HEK293 (cell line): ENCODE results near the gene WNK4.

Source experiments
- CTCF ChIA-PET: fragments of 350-600 bp; formaldehyde crosslinking; extraction: SDS; loops from one replicate; lab custom pipeline; 2021; ENCODE audit warnings: antibody characterized with exemption; lab: Yijun Ruan, JAX
- POLR2A ChIA-PET: fragments of 300-600 bp; formaldehyde crosslinking; extraction: SDS; loops from one replicate; lab custom pipeline; 2020; ENCODE audit warnings: antibody characterized with exemption, inconsistent platforms; lab: Yijun Ruan, JAX
- H3K27ac ChIP-seq: fragments of 200-500 bp; sonication (Bioruptor generic); 2 replicates; pipeline ENCODE4 v1.5.1; 2014; ENCODE audit warnings: low read depth, low read length, control low read depth, inconsistent platforms; ENCODE audit errors: extremely low read depth
- H3K36me3 ChIP-seq, 2 experiments: fragments of 200-500 bp in 1 of 2; sonication (Bioruptor generic) in 1 of 2; 1 replicate in 1 of 2; 2 replicates in 1 of 2; pipeline ENCODE4 v1.5.1; 2014 to 2017; ENCODE audit warnings: inconsistent platforms in 2 of 2, low read length in 2 of 2; ENCODE audit not compliant: control insufficient read depth in 2 of 2, insufficient read depth in 1 of 2
- H3K4me1 ChIP-seq: fragments of 200-500 bp; sonication (Bioruptor generic); 2 replicates; pipeline ENCODE4 v1.5.1; 2014; ENCODE audit warnings: mild to moderate bottlenecking, low read length, inconsistent platforms; ENCODE audit not compliant: control insufficient read depth, insufficient read depth
- H3K4me3 ChIP-seq: 2 replicates; pipeline ENCODE4 v1.5.1; 2011; ENCODE audit warnings: low read depth, mild to moderate bottlenecking, control low read depth, low read length, moderate library complexity
- H3K9me3 ChIP-seq: fragments of 200-500 bp; sonication (Bioruptor generic); 2 replicates; pipeline ENCODE4 v1.5.1; 2014; ENCODE audit warnings: low read depth, low read length, inconsistent platforms; ENCODE audit not compliant: control insufficient read depth, insufficient read depth
- INSM2 ChIP-seq: fragments of 450-650 bp; formaldehyde crosslinking; IDR thresholded peaks from 2 replicates; pipeline ENCODE4 v1.5.1; 2016; ENCODE audit warnings: missing biosample characterization, missing genetic modification characterization
- OSR2 ChIP-seq: fragments of 450-650 bp; formaldehyde crosslinking; IDR thresholded peaks from 2 replicates; pipeline ENCODE4 v1.5.1; 2016; ENCODE audit warnings: missing biosample characterization, missing genetic modification characterization
- SCRT1 ChIP-seq: fragments of 450-650 bp; formaldehyde crosslinking; IDR thresholded peaks from 2 replicates; pipeline ENCODE4 v1.5.1; 2016; ENCODE audit warnings: missing biosample characterization, missing genetic modification characterization, borderline replicate concordance
- ZFP3 ChIP-seq: fragments of 450-650 bp; formaldehyde crosslinking; IDR thresholded peaks from 2 replicates; pipeline ENCODE4 v1.5.1; 2016; ENCODE audit warnings: low read depth, missing biosample characterization, missing genetic modification characterization
- ZNF148 ChIP-seq: fragments of 450-650 bp; formaldehyde crosslinking; IDR thresholded peaks from 2 replicates; pipeline ENCODE4 v1.5.0; 2017; ENCODE audit warnings: missing biosample characterization, missing genetic modification characterization, borderline replicate concordance
- ZNF211 ChIP-seq: fragments of 450-650 bp; formaldehyde crosslinking; IDR thresholded peaks from 2 replicates; pipeline ENCODE4 v1.5.1; 2016; ENCODE audit warnings: low read depth, missing biosample characterization, missing genetic modification characterization
- ZNF530 ChIP-seq: fragments of 450-650 bp; formaldehyde crosslinking; IDR thresholded peaks from 2 replicates; pipeline ENCODE4 v1.5.1; 2016; ENCODE audit warnings: low read depth, missing biosample characterization, missing genetic modification characterization
- ZNF701 ChIP-seq: fragments of 450-650 bp; formaldehyde crosslinking; IDR thresholded peaks from 2 replicates; pipeline ENCODE4 v1.5.1; 2016; ENCODE audit warnings: missing biosample characterization, missing genetic modification characterization
- ZNF747 ChIP-seq: fragments of 450-650 bp; formaldehyde crosslinking; IDR thresholded peaks from 2 replicates; pipeline ENCODE4 v1.5.1; 2016; ENCODE audit warnings: missing biosample characterization, missing genetic modification characterization
- ZNF830 ChIP-seq: fragments of 450-650 bp; IDR thresholded peaks from 2 replicates; pipeline ENCODE4 v1.5.0; 2018; ENCODE audit warnings: missing biosample characterization, missing genetic modification characterization, low read depth, mild to moderate bottlenecking, moderate library complexity
- TF ChIP-seq, protein P1 (sequence below): fragments of 450-650 bp; formaldehyde crosslinking; IDR thresholded peaks from 2 replicates; pipeline ENCODE4 v1.5.1; 2017; ENCODE audit warnings: missing biosample characterization, missing genetic modification characterization
- TF ChIP-seq, protein P2 (sequence below): IDR thresholded peaks from 2 replicates; pipeline ENCODE4 v1.6.1; 2011; ENCODE audit warnings: mild to moderate bottlenecking, low read depth, low read length, borderline replicate concordance

WNK4 gene

GRCh38 chr17:42830971-42831370 lies 50.6 kb downstream of the WNK4 start (continued):
- TF ChIP-seq ZNF530 (tag by site-specific recombination) (no peak), ZNF701 (tag by site-specific recombination) (no peak)

GRCh38 chr17:42832213-42832933 lies 52.0 kb downstream of the WNK4 start:
- peak overlapping the region; percentile 86 for H3K4me3 ChIP-seq
- ChIA-PET CTCF (interaction anchor here (0.7 to 6.4 kb wide), 9 partner anchors 10 to 648 kb away, joined by 3 to 52 read pairs (median 4); partner anchors contain the start of genes AOC2 and BECN1), POLR2A (interaction anchor here (0.6 to 3.3 kb wide), 10 partner anchors 8 to 265 kb away, joined by 3 to 35 read pairs (median 7); partner anchors contain the start of genes AOC2, BECN1 and RPL27)
- peaks cover 28% of the 10 kb centered on the region in 2 experiments for H3K36me3 ChIP-seq
- no peaks in the 10 kb centered on the region for H3K9me3 ChIP-seq
- H3K4me1 ChIP-seq, result peaks cover 5% of the 10 kb centered on the region
- peak overlapping the region; percentile 83 for H3K27ac ChIP-seq
- TF ChIP-seq ZNF830 (tag by site-specific recombination) (no peak), ZNF747 (tag by site-specific recombination) (no peak), SCRT1 (tag by site-specific recombination) (no peak), ZFP3 (tag by site-specific recombination) (no peak), ZNF148 (tag by site-specific recombination) (no peak), ZNF211 (no peak), INSM2 (tag by site-specific recombination) (no peak), OSR2 (tag by site-specific recombination) (no peak)
- TF ChIP-seq, protein P1, sequence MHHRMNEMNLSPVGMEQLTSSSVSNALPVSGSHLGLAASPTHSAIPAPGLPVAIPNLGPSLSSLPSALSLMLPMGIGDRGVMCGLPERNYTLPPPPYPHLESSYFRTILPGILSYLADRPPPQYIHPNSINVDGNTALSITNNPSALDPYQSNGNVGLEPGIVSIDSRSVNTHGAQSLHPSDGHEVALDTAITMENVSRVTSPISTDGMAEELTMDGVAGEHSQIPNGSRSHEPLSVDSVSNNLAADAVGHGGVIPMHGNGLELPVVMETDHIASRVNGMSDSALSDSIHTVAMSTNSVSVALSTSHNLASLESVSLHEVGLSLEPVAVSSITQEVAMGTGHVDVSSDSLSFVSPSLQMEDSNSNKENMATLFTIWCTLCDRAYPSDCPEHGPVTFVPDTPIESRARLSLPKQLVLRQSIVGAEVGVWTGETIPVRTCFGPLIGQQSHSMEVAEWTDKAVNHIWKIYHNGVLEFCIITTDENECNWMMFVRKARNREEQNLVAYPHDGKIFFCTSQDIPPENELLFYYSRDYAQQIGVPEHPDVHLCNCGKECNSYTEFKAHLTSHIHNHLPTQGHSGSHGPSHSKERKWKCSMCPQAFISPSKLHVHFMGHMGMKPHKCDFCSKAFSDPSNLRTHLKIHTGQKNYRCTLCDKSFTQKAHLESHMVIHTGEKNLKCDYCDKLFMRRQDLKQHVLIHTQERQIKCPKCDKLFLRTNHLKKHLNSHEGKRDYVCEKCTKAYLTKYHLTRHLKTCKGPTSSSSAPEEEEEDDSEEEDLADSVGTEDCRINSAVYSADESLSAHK (tag by site-specific recombination), result no peak
- TF ChIP-seq, protein P2, sequence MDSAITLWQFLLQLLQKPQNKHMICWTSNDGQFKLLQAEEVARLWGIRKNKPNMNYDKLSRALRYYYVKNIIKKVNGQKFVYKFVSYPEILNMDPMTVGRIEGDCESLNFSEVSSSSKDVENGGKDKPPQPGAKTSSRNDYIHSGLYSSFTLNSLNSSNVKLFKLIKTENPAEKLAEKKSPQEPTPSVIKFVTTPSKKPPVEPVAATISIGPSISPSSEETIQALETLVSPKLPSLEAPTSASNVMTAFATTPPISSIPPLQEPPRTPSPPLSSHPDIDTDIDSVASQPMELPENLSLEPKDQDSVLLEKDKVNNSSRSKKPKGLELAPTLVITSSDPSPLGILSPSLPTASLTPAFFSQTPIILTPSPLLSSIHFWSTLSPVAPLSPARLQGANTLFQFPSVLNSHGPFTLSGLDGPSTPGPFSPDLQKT, result no peak
